ENCODE data around the gene MINPP1. TPM values are rescaled to one million over a fixed set of nuclear protein-coding genes. Genes with fewer than 3 reads are reported as not detected.

The MINPP1 gene
- total RNA-seq, 1 experiment from 2014 or later: 24.8 TPM

DNA sequence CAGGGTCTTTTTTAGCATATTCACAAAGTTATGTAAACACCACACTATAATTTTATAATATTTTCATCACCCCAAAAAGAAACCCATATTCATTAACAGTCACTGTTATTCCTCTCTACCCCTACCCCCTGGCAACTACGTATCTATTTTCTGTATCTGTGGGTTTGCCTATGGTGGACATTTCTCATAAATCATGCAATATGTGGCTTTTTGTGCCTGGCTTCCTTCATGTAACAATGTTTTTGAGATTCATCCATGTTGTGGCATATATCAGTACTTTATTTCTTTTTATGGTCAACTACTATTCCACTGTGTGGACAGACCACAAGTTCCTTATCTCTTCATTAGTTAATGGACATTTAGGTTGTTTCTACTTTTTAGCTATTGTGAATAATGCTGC is 95.9 kb downstream of the MINPP1 start:
- DNase-seq: no peak

More for the DNA sequence above, 95.9 kb downstream of the MINPP1 start:
- ChIA-PET CTCF (no interaction called here), POLR2A (interaction anchor here (0.6 kb wide), 1 partner anchor 14 kb away, joined by 3 read pairs; no protein-coding TSS in a partner anchor)
- no peaks in the 10 kb centered on the region for H3K27me3 Mint-ChIP-seq (ENCODE audit: insufficient read depth, unreplicated experiment)
- no peaks in the 10 kb centered on the region for H3K9me3 Mint-ChIP-seq (ENCODE audit: unreplicated experiment)
- BruUV-seq (replicated peaks): no TSS peak
- no peak overlapping the region for H3K27ac Mint-ChIP-seq (ENCODE audit: unreplicated experiment)
- H3K36me3 Mint-ChIP-seq (ENCODE audit: insufficient read depth, unreplicated experiment): no peaks in the 10 kb centered on the region
- H3K9me3 ChIP-seq: no peaks in the 10 kb centered on the region
- H3K4me3 Mint-ChIP-seq (ENCODE audit: unreplicated experiment): no peak overlapping the region
- no peaks in the 10 kb centered on the region for H3K4me1 Mint-ChIP-seq (ENCODE audit: low read depth, unreplicated experiment)
- no peaks in the 10 kb centered on the region for H3K36me3 ChIP-seq (ENCODE audit: control insufficient read depth, insufficient read depth, low read length)
- H3K27me3 ChIP-seq (replicated peaks; ENCODE audit: control insufficient read depth, insufficient read depth, low read length): no peaks in the 10 kb centered on the region
- no peaks in the 10 kb centered on the region for H3K4me1 ChIP-seq
- intact Hi-C loops (cut with micrococcal nuclease; ENCODE audit: unreplicated experiment): no loop called here
- no peak overlapping the region for H3K4me3 ChIP-seq (ENCODE audit: low read depth, low read length)
- TF ChIP-seq, protein P1, sequence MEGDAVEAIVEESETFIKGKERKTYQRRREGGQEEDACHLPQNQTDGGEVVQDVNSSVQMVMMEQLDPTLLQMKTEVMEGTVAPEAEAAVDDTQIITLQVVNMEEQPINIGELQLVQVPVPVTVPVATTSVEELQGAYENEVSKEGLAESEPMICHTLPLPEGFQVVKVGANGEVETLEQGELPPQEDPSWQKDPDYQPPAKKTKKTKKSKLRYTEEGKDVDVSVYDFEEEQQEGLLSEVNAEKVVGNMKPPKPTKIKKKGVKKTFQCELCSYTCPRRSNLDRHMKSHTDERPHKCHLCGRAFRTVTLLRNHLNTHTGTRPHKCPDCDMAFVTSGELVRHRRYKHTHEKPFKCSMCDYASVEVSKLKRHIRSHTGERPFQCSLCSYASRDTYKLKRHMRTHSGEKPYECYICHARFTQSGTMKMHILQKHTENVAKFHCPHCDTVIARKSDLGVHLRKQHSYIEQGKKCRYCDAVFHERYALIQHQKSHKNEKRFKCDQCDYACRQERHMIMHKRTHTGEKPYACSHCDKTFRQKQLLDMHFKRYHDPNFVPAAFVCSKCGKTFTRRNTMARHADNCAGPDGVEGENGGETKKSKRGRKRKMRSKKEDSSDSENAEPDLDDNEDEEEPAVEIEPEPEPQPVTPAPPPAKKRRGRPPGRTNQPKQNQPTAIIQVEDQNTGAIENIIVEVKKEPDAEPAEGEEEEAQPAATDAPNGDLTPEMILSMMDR (IDR thresholded peaks at IDR 0.05; ENCODE audit: insufficient read depth in 1 of 2, low read depth in 1 of 2, low read length in 1 of 2, severe bottlenecking in 1 of 2, unreplicated experiment in 1 of 2): no peak

Small RNA genes within 50 kb of the gene (microRNA-seq; reads per million reads assigned to microRNA genes)
- not detected for gene MIR4678

Other genes with a start within 250 kb of the MINPP1 start
- 2.9 and 4.4 TPM in 2 replicates for gene NUTM2D, start 147.1 kb upstream of the MINPP1 start, total RNA-seq (2022)
- 4.3 and 6.2 TPM in 2 replicates for gene PAPSS2, start 155.0 kb downstream of the MINPP1 start, total RNA-seq (2022)

Measured in Caco-2 (cell line).